Stimulated activated CD8-positive, alpha-beta memory T cell treated with anti-CD3 and anti-CD28 coated beads, Interleukin-7, amount 100 ng/mL, for 48 hours (primary cell): ENCODE results near the gene AGRN.
A peak's percentile ranks its signal among the peaks of the same experiment; 100 is the strongest.
"Not testable (repeated sequence)": the region's sequence is repeated elsewhere in the genome, so short reads cannot be mapped to it uniquely, and the experiment has no call there.

Experiments
- DNase-seq, 2 donors: peaks; one replicate each; pipeline ENCODE4 v3.0.0-alpha.2; 2020; ENCODE audit warnings: low read depth in 1 of 2; ENCODE audit errors: extremely low read depth in 1 of 2

Gene AGRN

DNA sequence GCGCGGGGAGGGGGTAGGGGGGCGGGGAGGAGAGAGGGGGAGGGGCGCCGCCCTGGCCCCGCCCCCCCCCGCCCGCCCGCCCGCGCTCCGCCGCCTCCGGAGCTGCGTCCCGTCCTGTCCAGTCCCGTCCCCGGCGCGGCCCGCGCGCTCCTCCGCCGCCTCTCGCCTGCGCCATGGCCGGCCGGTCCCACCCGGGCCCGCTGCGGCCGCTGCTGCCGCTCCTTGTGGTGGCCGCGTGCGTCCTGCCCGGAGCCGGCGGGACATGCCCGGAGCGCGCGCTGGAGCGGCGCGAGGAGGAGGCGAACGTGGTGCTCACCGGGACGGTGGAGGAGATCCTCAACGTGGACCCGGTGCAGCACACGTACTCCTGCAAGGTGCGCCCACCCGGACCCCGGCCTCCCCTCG, at the start of gene AGRN:
Gene AGRN, plus strand, starts transcription at position 121 of the 405 bp plus-strand sequence. Its CDS starts 53 bp downstream, at position 174.
- DNase-seq, result no peak

DNA sequence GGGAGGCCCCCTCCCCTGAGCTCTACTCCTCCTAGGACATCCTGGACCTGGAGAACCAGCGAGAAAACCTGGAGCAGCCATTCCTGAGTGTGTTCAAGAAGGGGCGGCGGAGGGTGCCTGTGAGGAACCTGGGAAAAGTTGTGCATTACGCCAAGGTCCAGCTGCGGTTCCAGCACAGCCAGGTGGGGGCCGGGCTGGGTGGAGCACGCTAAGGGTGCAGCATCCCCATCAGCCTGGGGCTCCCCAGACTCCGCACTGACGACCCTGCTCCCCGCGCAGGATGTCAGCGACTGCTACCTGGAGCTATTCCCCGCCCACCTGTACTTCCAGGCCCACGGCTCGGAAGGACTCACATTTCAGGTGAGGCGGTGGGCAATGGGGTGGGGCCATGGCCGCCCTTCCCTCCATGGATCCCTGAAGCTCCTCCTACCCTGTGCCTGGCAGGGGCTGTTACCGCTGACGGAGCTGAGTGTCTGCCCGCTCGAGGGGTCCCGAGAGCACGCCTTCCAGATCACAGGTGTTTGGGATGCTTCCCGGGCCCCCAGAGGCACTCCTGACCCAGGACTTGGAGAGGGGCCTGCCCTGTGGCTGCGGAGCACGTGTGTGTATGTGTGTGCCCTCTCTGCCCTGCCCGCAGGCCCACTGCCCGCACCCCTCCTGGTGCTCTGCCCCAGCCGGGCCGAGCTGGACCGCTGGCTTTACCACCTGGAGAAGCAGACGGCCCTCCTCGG, 49.5 kb upstream of the AGRN start:
- DNase-seq, result no peak

DNA sequence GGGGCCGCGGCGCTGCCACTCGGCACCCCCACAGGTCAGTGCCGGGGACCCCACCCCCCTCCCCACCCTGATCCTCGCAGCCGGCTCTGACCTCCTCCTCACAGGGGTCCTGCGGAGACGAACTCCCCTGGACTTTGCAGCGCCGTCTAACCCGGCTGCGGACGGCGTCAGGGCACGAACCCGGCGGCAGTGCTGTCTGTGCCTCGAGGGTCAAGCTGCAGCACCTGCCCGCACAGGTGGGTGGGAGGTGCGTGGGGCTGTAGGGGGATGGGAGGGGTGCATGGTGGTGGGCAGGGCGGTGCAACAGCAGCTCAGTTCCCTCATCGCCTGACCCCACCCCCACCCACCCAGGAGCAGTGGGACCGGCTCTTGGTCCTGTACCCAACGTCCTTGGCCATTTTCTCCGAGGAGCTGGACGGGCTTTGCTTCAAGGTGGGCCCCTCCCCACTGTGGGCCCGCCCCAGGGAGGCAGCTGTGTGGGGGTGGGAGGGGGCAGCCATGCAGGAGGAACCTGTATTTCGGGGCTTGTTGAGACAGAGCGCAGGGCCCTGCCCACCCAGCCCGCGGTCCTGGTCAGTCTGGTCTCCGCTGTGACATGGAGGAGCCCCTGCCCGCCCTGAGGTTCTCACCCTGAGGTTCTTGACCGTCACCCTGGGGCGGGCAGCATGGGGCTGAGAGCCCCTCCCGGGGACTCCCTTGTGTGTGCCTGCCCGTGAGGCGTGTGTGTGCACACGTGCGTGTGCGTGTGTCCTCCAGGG, 48.8 kb upstream of the AGRN start:
- no peak for DNase-seq

DNA sequence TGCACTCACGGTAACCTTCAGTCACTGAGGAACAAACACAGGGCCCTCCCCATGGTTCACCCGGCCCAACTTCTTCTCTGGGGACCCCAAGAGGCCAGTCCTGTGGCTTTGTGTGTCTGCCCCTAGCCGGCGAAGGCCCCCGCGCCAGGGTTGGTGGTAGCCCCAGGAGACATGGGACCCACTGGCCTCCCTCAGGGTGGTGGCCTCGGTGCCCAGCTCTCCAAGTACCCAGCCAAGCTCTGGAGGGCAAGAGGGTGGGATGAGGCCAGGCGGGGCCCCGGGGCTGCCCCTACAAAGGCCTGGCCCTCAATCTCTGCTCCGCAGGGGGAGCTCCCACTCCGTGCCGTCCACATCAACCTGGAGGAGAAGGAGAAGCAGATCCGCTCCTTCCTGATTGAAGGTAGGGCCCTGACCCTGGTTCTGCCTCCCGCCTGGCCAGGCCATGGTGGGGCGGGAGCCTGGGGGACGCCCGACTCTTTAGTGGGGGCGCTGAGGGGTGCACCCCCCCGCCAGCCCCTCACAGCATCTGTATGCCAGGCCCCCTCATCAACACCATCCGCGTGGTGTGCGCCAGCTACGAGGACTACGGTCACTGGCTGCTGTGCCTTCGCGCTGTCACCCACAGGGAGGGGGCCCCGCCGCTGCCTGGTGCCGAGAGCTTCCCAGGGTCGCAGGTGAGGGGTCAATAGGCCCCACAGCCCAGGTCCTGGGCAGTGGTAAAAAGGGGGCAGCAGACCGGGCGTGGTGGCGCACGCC, 48.0 kb upstream of the AGRN start:
- DNase-seq, result no peak

DNA sequence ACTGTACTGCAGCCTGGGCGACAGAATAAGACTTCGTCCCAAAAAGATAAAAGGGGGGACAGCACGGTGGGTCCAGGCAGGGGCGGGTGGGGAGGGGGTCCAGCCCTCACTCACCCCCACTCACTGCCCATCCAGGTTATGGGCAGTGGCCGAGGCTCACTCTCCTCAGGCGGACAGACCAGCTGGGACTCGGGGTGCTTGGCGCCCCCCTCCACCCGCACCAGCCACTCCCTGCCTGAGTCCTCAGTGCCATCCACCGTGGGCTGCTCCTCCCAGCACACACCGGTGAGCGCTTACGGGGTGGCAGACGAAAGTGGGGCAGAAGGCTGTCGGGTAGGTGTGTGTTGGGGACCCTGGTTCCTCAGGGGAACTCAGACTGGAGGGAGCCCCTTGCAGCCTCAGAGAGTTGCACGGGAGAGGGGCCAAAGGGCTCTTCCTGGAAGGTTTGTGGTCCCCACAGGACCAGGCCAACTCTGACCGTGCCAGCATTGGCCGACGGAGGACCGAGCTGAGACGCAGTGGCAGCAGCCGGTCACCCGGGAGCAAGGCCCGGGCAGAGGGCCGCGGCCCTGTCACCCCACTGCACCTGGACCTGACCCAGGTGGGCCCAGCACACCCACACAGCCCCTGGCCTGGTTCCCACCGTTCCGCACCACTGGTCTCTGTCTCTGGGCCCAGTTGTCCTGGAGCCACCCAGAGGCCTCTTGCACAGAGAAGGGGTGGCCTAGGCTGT, 47.0 kb upstream of the AGRN start:
- DNase-seq, result no peak

DNA sequence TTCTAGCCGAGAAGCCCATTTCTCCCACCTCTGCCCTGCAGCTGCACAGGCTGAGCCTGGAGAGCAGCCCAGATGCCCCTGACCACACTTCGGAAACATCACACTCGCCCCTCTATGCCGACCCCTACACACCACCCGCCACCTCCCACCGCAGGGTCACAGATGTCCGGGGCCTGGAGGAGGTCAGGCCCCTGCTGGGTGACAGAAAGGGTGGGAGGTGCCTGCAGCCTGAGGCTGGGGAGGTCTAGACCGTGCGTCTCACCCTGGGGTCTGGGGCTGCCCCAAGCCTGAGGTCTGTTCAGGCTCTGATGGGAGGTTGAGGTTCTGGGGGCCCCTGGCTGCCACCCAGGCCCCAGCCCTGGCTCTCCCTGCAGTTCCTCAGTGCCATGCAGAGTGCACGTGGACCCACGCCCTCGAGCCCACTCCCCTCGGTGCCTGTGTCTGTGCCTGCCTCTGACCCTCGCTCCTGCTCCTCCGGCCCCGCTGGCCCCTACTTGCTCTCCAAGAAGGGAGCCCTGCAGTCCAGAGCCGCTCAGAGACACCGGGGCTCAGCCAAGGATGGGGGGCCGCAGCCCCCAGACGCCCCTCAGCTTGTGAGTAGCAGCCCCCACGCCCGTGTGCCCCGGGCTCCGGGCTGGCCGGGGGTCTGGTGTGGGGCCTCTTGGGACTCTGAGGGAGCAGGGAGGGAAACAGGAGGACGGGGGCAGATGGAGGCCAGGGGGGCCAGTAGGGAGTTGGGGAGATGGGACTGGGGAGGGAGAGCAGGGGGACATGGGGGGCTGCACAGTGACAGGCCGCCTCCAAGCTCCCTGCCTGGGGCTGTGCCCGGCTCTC, 46.2 kb upstream of the AGRN start:
- DNase-seq, result no peak

DNA sequence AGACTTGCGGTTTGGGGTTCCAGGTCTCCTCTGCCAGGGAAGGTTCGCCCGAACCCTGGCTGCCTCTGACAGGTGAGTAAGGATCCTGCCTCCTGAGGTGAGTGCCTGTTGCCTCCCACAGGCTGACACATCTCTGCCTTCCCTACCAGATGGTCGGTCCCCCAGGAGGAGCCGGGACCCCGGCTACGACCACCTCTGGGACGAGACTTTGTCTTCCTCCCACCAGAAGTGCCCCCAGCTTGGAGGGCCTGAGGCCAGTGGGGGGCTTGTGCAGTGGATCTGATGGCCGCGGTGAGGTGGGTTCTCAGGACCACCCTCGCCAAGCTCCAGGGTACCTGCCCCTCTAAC, 45.7 kb upstream of the AGRN start:
- DNase-seq, result no peak

DNA sequence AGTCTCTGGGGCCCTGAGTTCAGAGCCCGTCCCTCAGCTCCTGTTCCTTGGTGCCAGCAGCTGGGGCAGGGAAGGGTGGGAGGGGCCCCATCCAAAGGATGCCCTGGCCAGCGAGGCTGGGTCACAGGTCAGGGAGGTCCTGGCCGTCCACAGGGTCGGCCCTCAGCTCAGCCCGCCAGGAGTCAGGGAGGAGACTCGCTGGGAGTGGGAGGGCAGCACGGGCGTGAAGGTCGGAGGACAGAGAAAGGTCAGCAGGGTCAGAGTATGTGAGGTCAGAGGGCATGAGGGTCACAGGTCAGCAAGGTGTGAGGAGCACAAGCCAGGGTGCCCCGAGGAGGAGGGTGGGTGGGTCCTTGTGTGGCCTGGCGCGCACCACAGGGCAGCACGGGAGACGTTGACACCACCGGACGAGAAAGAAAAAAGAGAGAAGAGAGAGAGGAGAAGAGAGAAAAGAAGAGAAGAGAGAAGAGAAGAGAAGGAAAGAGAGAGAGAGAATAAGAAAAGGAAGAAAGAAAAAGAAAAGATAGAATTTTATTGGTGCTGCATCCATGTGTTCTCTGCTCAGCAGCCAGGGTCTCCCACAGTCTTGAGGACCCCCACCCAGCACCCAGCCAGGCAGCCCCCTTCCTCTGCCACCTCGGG, 45.1 kb upstream of the AGRN start:
- no peak for DNase-seq

DNA sequence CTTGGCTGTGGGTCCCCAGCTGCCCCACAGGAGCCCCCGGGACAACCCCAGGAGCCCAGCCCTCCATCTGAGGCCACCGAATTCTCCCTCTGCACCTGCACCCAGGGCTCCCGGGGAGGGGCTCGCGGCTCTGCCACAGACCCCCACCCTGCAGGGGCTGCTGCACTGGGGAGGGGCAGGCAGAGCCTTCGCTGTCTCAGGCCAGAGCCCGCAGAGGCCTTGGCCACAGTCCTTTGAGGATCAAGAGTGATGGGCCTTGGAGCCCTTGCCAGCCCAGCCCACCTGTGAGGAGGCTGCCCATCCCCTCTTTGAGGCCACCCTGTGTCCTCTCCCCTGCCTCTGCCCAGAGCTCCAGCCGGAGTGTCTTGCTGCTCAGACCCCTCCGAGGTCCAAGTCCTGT, 44.6 kb upstream of the AGRN start:
- no peak for DNase-seq

DNA sequence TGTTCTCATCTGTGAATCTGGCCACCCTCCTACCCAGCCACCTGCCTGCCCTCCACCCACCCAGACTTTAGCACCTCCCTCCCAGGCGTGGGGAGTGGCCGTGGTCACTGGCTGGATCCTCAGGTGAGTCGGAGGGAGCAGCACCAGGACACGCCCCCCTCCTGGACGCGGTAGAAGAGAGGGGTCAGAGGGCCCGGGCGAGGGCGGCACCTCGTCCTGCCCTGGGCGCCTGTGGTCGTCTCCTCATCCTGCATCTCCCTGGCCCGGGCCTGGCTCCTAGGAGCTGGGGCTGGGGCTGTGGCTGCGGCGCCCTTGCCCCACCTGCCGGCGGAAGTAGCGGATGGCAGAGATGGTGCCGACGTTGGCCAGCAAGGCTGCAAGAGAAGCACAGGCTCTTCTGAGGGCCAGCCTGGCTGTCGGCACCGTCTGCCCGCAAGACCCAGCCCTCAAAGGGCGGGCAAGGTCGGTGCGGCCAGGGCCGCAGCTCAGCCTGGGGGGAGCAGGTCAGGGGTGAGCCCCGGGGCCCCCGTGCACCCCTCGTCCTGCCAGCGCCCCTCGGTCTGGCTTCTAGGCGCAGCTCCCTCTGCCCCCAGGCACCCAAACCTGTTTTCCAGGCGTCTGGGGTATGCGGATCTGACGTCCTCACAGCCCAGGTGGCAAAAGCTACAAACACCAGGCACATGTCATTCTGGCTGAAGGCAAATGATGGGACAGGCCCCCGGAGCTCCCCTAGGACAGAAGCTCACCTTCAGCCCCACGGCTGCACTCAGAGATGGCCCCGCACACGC, 43.8 kb upstream of the AGRN start:
- peak in 1 of 2 donors; percentile 42 for DNase-seq

DNA sequence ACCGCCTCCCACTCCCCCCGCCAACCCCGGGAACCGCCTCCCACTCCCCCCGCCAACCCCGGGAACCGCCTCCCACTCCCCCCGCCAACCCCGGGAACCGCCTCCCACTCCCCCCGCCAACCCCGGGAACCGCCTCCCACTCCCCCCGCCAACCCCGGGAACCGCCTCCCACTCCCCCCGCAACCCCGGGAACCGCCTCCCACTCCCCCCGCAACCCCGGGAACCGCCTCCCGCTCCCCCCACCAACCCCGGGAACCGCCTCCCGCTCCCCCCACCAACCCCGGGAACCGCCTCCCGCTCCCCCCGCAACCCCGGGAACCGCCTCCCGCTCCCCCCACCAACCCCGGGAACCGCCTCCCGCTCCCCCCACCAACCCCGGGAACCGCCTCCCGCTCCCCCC, 43.1 kb upstream of the AGRN start:
- not testable (repeated sequence) for DNase-seq

DNA sequence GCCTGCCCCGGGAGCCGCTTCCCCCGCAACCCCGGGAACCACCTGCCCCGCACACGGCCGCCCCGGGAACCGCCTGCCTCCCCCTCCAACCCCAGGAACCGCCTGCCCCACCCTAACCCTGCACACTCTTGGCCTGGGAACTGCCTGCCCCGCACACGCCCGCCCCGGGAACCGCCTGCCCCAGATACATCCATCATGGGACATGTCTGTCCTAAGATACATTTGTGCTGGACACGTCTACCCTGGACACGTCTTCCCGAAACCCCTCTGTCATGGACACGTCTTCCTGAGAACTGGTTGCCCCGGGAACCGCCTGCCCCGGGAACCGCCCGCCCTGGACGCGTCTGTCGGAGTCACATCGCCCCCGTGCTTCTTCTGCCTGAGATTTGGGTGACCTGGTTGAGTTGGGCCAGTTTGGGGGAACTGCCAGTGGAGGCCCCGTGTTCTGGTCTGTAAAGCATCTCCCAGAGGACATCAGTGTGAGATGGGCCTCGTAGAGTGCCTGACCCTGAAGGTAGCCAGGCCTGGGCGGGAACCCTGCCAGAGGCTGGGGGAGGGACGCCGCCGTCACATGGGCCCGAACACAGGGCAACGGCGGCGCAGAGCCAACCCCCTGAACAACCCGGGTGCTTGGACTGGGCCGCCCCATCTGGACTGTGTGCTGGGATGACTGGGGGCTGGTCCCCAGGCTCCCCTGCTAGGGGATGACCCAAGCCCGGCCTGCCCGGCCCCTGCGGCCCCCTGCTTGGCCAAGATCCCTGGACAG, 41.7 kb upstream of the AGRN start:
- no peak for DNase-seq

DNA sequence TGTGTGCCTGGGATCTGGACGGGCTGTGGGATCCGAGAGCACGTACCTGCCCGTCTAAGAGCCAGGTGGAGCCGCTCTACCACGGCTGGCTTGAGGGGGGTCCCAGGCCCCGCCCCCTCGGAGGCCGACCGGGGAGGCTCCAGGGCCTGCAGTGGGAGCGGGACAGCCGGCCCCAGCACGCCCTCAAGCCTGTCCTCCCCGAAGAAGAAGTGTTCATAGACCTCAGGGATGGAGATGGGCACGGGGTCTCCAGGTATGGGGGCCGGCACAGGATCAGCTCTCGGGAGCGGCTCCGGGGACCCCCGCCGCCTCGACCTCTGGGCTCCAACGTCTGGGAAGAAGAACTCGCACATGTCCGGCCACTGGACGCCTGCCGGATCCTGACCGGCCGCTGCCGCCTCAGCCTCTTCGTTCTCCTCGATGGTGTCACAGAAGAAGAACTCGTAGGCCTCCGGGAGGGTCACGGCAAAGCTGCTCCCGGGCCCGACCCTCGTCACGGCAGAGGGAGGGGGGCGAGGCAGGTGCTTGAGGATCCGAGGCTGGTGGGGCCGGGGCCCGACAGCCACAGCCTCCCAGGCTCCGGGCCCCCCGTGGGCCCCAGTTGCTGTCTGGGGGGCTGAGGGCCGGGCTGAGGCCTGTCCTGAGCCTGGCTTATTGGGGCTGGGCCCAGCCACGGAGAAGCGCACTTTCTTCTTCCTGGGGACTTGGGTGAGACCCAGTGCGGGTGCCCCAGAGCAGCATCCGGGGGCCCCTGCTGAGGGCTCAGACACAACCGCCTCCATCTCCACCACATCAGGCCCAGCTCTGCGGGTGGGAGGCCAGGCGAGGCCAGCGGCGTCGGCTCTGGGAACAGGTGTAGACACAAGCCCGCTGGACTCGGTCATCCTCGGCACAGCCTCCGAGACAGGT, 40.8 kb upstream of the AGRN start:
- no peak for DNase-seq

DNA sequence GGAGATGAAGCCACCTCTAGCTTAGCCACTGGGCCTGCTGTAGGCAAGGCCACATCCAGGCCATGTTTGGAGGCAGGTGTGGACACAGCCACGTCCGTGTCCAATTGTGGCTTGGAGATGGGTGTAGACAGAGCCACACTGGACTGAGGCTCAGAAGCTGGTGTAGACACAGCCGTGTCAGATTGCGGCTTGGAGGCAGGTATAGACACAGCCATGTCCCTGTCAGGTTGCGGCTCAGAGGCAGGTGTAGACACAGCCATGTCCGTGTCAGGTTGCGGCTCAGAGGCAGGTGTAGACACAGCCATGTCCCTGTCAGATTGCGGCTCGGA, 40.2 kb upstream of the AGRN start:
- no peak for DNase-seq

DNA sequence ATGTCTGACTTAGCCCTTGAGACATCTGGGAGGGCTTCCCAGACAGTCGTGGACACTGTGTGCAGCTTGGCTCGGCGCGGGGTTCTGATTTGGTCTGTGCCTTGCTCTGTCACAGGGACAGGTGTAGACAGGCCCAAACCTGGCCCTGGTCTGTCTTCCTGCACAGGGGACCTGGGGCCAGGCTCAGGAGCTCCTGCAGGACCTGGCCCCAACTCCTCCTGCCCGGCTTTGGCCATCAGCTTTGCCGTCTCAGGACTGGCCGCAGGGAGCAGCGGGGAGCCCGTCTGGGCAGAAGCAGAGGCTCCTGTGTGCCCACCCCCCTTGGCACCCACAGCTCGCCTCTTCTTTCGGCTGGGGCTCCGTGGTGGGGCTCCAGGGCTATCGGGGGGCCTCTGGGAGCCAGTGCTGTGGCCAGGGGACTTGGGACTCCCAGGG, 39.8 kb upstream of the AGRN start:
- no peak for DNase-seq

DNA sequence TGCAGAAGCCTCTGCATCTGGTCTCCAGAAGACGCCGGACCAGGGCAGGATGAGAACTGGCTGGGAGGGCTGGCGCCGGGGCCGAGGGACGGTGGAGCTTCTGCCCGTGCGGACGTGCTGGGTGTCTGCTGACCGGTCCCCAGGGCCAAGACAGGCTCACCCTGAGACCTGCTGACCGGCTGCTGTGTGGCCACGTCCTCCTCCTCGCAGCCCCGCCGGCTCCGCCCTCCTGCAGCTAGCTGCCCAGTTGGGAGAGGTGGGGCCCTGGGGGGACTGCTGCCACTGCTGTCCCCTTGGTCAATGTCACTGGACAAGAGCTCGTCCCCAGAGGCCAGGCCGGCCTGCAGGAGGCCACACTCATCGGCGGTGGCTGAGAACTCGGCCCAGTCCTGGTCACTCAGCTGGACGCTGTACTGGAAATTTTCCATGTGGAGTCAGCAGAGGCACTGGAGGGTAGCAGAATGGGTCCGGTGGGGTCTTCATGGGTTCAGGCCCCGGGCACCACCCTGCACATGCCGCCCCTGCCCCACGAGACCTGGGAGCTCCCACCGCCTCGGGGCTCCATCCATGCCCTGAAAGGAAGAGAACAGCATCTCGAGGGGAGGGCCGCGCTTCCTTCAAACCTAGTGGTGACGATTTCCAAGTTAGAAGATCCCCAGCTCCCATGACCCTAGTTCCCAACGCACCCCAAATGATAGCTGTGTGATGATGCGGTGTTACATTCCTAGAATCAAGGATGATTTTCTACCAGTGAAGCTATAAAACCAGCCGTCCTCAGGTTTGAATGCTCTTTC, 39.1 kb upstream of the AGRN start:
- no peak for DNase-seq
